ENCODE data around the gene TMEM35A.
"Not testable (repeated sequence)": the region's sequence is repeated elsewhere in the genome, so short reads cannot be mapped to it uniquely, and the experiment has no call there.

Gene TMEM35A

DNA sequence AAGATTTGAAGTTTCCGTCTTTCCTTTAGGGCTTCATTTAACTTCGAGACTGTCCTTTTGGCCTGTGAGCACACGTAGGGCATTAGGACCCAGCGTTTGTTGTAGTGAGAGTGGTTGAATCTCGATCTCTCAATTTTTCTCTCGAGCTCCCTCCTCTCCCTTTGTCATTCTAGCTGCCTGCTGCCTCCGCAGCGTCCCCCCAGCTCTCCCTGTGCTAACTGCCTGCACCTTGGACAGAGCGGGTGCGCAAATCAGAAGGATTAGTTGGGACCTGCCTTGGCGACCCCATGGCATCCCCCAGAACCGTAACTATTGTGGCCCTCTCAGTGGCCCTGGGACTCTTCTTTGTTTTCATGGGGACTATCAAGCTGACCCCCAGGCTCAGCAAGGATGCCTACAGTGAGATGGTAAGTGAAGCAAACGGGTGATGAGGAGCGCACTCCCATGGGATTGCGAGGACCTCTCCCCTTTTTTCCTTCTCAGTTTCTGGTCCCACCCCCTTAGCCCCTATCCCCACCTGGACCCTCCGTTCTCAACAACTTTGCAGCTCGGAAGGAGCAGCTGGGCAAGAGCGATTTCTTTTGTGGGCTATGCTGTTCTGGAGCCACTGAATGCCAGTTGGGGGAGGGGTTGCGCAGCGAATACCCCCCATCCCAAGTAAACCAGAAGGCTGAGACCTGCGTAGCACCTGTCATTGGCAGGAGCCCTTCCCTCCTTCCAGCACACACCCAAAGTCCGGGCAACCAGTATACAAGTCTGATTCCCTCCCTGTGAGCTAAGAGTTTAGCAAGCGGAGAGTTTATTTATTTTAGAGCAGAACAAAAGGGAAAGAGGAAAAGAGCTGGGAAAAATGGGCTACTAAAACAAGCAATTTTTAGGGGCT lies at the start of gene TMEM35A:
Gene TMEM35A (plus strand): TSS at position 164 of the 883 bp plus-strand sequence. CDS start 124 bp downstream, at position 288.
- no peak for DNase-seq (ENCODE audit: low read depth in 2 of 2)

GRCh38 chrX:101029665-101030064 lies 49.0 kb upstream of the TMEM35A start:
- DNase-seq (ENCODE audit: low read depth in 2 of 2): no peak

DNA sequence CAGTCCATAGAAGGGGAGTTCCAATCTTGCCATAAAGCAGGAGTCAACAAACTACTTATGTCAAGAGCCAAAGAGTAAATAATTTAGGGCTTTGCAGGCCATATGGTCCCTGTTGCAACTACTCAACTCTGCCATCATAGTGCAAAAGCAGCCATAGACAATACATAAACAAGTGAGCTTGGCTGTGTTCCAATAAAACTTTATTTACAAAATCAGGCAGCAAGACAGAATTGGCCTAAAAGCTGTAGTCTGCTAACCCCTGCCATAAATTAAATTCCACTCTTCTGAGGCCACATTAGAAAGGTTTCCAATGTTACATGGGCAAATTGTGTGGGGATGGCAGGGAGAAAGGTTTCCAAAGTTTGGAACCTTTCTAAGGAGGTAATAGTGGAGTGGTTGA lies 41.4 kb upstream of the TMEM35A start:
- no peak for DNase-seq (ENCODE audit: low read depth in 2 of 2)

DNA sequence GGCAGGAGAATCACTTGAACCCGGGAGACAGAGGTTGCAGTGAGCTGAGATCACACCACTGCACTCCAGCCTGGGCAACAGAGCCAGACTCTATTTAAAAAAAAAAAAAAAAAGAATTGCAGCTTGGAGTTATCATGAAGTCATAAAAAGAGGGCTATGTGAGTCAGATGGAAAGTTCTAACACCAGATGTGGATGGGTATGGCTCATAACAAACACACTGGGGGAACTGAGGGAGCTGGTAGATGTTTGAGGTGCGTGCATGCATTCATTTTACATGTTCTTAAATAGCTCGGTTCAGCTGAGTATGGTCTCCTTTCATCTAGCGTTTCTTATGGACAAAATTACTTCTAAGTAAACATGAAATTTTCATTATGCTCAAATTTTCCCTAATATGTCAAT lies 38.5 kb upstream of the TMEM35A start:
- DNase-seq (ENCODE audit: low read depth in 2 of 2): no peak

GRCh38 chrX:101051153-101051548 lies 27.5 kb upstream of the TMEM35A start:
- DNase-seq (ENCODE audit: low read depth in 2 of 2): no peak

- DNase-seq (ENCODE audit: low read depth in 2 of 2): peak; percentile 42 to 56
These were observed 27.0 kb upstream of the TMEM35A start, which contains the start of gene TRMT2B for GRCh38 chrX:101051549-101052302. Gene TRMT2B (minus strand): TSS chrX:101052111. CDS start chrX:101042289, 9,822 bp downstream.

GRCh38 chrX:101056551-101056950 lies 22.1 kb upstream of the TMEM35A start:
- DNase-seq (ENCODE audit: low read depth in 2 of 2): not testable (repeated sequence)

DNA sequence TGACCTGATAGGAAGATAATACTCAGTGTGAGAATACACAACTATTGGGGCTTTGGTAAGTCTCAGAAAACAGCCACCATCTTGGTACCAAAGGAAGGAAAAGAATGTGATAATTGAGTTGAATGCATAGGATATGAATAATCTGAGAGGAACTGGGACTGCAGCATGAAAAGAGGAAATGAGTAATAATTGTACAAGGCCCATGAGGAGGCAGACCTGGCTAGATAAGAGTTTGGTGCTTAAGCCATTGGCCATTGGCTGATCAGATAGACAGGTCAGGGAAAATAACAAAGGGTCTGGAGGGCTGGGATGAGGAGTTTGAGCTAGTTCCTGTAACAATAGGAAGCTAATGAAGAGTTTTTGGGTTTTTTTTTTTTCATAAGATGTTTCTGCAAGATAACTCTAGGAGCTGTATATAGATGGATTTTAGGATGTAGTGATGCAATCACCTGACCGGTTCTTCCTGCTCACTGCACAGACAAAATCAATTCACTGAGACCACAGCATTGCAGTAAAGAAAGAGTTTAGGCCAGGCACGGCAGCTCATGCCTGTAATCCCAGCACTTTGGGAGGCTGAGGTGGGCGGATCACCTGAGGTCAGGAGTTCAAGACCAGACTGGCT lies 21.5 kb upstream of the TMEM35A start:
- DNase-seq (ENCODE audit: low read depth in 2 of 2): no peak

- no peak for DNase-seq (ENCODE audit: low read depth in 2 of 2)
These were observed 16.5 kb upstream of the TMEM35A start for GRCh38 chrX:101062176-101062575.

DNA sequence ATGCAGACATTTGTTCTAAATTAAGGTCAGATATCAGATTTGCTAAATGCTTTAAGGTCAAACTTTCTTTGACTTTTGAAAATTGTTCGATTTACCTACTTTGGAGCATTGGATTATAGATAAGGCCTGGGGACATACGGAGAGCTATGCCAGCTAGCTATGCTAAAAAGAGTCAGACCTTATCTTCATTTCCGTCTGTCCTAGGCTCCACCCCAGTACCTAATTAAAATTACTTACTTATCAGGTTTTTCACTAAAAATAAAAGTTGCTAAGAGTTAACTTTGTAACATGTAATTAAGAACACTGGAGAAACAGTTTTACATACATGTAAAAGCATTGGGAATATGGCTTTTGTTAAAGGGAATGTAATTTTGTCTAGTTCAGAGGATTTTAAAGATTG lies 7.1 kb upstream of the TMEM35A start:
- no peak for DNase-seq (ENCODE audit: low read depth in 2 of 2)

- no peak for DNase-seq (ENCODE audit: low read depth in 2 of 2)
These were observed 1.1 kb downstream of the TMEM35A start for GRCh38 chrX:101079736-101080270.

DNA sequence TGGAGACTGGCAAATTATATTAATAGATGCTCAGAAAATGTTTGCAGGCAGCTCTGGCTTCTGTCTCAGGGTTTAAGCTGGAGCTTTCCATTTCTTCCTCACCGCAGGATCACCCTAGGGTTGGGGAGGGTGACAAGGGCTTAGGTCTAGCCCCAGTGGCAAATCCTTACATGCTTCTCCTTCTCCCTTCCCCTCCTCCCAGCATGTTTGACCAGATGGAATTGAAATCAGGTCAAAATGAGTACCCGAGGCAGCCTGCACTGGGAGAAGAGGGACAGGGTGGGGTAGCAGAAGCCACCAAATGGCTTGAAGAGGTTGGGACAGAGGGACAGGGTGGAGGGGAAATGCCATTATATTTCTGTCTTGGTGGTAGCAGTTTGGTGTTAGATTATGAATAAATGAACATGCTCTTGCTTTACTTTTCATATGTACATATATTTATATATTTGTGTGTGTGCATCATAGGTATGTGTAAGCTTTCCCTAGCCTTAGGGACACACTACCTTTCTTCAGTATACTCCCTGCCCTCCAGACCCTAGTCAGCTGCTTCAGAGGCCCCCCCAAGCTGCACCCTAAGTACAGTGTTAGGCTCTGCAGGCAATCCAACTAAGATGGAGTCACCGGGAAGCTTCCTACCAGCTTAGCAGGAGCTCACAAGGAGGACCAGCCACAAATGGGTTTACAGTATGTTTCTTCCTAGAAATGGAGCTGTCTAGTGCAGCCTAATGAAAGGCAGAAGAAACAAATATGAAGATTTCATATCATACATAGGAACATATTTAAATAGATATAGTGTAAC lies 1.8 kb downstream of the TMEM35A start:
- no peak for DNase-seq (ENCODE audit: low read depth in 2 of 2)

GRCh38 chrX:101081231-101081630 lies 2.6 kb downstream of the TMEM35A start:
- no peak for DNase-seq (ENCODE audit: low read depth in 2 of 2)

DNA sequence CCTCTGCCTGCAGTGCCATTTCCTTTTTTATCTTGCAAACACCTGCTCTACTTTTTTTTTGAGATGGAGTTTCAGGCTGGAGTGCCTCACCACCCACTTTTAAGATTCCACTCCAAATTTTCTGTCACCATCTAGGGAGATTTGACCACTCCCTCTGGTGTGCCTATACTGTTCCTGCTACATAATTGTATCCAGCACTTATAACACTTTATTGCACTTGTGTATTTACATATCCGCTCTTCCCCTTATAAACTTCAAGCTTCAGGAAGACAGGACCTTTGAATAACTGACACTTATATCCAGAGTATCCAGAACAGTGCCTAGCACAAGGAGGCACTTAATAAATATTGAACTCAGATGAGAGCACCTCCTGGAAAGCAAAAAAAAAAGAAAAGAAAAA lies 13.1 kb downstream of the TMEM35A start:
- no peak for DNase-seq (ENCODE audit: low read depth in 2 of 2)

- peak; percentile 68 to 86 for DNase-seq (ENCODE audit: low read depth in 2 of 2)
These were observed 19.1 kb downstream of the TMEM35A start, which contains the start of gene CENPI for GRCh38 chrX:101097546-101098453. Gene CENPI (plus strand): TSS chrX:101098204. CDS start chrX:101101071, 2,867 bp downstream.

GRCh38 chrX:101108284-101108683 lies 29.6 kb downstream of the TMEM35A start:
- DNase-seq (ENCODE audit: low read depth in 2 of 2): no peak

GRCh38 chrX:101117701-101118100 lies 39.0 kb downstream of the TMEM35A start:
- DNase-seq (ENCODE audit: low read depth in 2 of 2): no peak

GRCh38 chrX:101136235-101136634 lies 57.6 kb downstream of the TMEM35A start:
- DNase-seq (ENCODE audit: low read depth in 2 of 2): no peak
